Stimulated activated CD4-positive, alpha-beta T cell treated with anti-CD3 and anti-CD28 coated beads, Interleukin-2, amount 100 ng/mL, for 48 hours (primary cell): Measurements from ENCODE around the gene PTHLH.

Experiments
- DNase-seq, 2 donors: peaks; one replicate each; pipeline ENCODE4 v3.0.0-alpha.2; 2020

The PTHLH gene

GRCh38 chr12:27973487-27973890 lies 956 bp upstream of the PTHLH start:
- no peak for DNase-seq

GRCh38 chr12:27971606-27972005 lies 927 bp downstream of the PTHLH start:
- DNase-seq: no peak

- no peak for DNase-seq
Observed at GRCh38 chr12:27971121-27971489, 1.4 kb downstream of the PTHLH start.

- no peak for DNase-seq
Observed at GRCh38 chr12:27970401-27971120, 2.0 kb downstream of the PTHLH start.

- DNase-seq: peak; percentile 41 to 52
Observed at GRCh38 chr12:27969624-27970400, 2.7 kb downstream of the PTHLH start.

GRCh38 chr12:27968972-27969623 lies 3.4 kb downstream of the PTHLH start:
- no peak for DNase-seq

- DNase-seq: no peak
Observed at GRCh38 chr12:27967551-27968054, 4.9 kb downstream of the PTHLH start.

- DNase-seq: no peak
Observed at GRCh38 chr12:27966870-27967269, 5.7 kb downstream of the PTHLH start.

GRCh38 chr12:27965966-27966365 lies 6.6 kb downstream of the PTHLH start:
- DNase-seq: no peak

- DNase-seq: no peak
Observed at GRCh38 chr12:27965411-27965810, 7.1 kb downstream of the PTHLH start.

- no peak for DNase-seq
Observed at GRCh38 chr12:27964123-27964522, 8.4 kb downstream of the PTHLH start.

GRCh38 chr12:27960821-27961220 lies 11.7 kb downstream of the PTHLH start:
- DNase-seq: no peak

GRCh38 chr12:27958675-27959074 lies 13.9 kb downstream of the PTHLH start:
- no peak for DNase-seq

GRCh38 chr12:27957366-27957765 lies 15.2 kb downstream of the PTHLH start:
- DNase-seq: no peak

- DNase-seq: no peak
Observed at GRCh38 chr12:27953817-27954216, 18.7 kb downstream of the PTHLH start.

- no peak for DNase-seq
Observed at GRCh38 chr12:27953348-27953747, 19.2 kb downstream of the PTHLH start.

- no peak for DNase-seq
Observed at GRCh38 chr12:27952510-27952909, 20.0 kb downstream of the PTHLH start.

- DNase-seq: no peak
Observed at GRCh38 chr12:27951898-27952297, 20.6 kb downstream of the PTHLH start.

GRCh38 chr12:27946421-27946820 lies 26.1 kb downstream of the PTHLH start:
- no peak for DNase-seq

- peak; percentile 70 to 74 for DNase-seq
Observed at GRCh38 chr12:27940756-27941402, 31.7 kb downstream of the PTHLH start.

GRCh38 chr12:27940245-27940644 lies 32.3 kb downstream of the PTHLH start:
- DNase-seq: no peak

GRCh38 chr12:27937768-27938167 lies 34.8 kb downstream of the PTHLH start:
- no peak for DNase-seq

- no peak for DNase-seq
Observed at GRCh38 chr12:27936196-27936595, 36.3 kb downstream of the PTHLH start.
